Measurements from ENCODE around the gene C22orf31. TPM values are rescaled to one million over a fixed set of nuclear protein-coding genes. Genes with fewer than 3 reads are reported as not detected.
"Not testable (repeated sequence)": the region's sequence is repeated elsewhere in the genome, so short reads cannot be mapped to it uniquely, and the experiment has no call there.

C22orf31 gene
- total RNA-seq, 1 donor from 2014 or later, result not detected

GRCh38 chr22:29065468-29066190 lies 4.0 kb upstream of the C22orf31 start:
- intact Hi-C loops (cut with DNase I), result no loop called here
- DNase-seq (ENCODE audit: missing footprints) (no peak), ATAC-seq (no peak)

- no peak for ATAC-seq
- intact Hi-C loops (cut with DNase I), result no loop called here
- DNase-seq (ENCODE audit: missing footprints), result no peak
Measured at GRCh38 chr22:29062286-29062821, 723 bp upstream of the C22orf31 start.

- ATAC-seq (no peak), DNase-seq (ENCODE audit: missing footprints) (no peak)
- intact Hi-C loops (cut with DNase I), result no loop called here
Measured at GRCh38 chr22:29060931-29061330, 700 bp downstream of the C22orf31 start.

GRCh38 chr22:29060251-29060869 lies 1.3 kb downstream of the C22orf31 start:
- intact Hi-C loops (cut with DNase I), result no loop called here
- no peak for DNase-seq (ENCODE audit: missing footprints)
- ATAC-seq, result no peak

- no peak for DNase-seq (ENCODE audit: missing footprints)
- intact Hi-C loops (cut with DNase I), result no loop called here
- no peak for ATAC-seq
Measured at GRCh38 chr22:29056472-29056871, 5.2 kb downstream of the C22orf31 start.

DNA sequence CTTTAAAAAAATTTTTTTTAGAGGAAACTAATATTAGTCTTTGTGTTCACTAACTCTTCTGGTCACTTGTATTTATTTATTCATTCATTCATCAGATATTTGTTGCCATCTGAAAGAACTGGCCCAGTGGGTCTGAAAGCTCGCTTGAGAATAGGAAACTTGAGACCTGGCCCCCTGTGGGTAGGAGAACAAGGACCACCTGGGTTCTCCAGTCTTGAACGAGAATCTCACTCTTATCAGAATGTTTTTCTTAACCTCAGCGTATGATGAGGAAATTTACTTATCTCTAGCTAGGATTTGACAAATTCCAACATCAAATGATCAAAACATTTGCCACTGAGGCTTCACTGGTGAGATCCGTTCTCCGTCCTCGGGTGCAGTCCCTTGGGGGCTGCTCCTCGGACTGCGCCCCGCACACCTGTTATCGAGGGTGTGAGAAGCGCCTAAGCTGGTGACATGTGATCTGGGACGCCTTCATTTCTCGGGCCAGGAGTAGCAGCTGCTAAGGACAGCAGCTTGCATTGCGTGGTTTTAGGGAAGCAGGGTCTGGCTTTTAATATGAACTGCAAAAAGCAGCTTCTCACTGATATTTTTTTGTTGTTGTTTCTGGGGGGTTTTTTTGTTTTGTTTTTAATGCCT lies 6.3 kb downstream of the C22orf31 start:
- ATAC-seq (no peak), DNase-seq (ENCODE audit: missing footprints) (no peak)
- intact Hi-C loops (cut with DNase I), result no loop called here

GRCh38 chr22:29054251-29054767 lies 7.3 kb downstream of the C22orf31 start:
- intact Hi-C loops (cut with DNase I), result no loop called here
- peak; percentile 20 for ATAC-seq
- no peak for DNase-seq (ENCODE audit: missing footprints)

DNA sequence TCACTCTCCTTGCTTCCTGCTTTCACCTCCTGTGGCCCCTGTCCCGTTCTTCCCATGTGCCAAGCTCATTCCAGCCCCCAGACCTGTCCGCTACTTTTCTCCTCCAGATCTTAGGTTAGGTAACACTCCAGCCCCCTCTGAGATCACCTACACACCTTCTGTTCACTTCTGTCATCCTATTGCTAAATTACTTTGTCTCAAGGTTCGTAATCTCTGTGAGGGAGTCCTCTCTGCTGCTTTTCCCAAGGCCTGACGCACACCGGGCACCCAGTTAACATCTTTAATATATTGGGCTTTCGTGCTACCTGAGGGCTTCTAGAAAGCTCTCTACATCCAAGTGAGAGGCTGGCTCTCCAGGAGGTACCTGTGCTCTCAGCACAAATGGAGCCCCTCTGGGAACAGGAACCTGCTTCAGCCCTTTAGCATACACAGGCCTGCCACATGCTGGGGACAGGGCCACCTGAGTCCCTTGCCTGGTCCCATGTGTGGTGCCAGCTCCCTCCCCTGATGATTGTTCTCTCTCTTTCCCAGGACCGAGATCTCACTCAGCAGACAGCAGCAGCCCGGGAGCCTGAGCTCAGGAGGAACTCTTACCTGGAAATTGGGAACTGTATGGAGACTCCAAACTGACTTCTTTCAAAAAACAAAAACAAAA lies 8.5 kb downstream of the C22orf31 start:
- intact Hi-C loops (cut with DNase I), result no loop called here
- ATAC-seq, result no peak

DNA sequence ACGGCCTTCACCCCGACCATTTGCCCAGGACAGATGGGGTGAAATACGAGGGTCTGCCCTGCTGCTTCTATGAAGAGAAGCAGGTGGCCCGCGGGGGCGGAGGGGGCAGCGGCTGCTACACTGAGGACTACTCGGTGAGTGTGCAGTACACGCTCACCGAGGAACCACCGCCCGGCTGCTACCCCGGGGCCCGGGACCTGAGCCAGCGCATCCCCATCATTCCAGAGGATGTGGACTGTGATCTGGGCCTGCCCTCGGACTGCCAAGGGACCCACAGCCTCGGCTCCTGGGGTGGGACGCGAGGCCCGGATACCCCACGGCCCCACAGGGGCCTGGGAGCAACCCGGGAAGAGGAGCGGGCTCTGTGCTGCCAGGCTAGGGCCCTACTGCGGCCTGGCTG lies 11.2 kb downstream of the C22orf31 start:
- ATAC-seq, result no peak
- intact Hi-C loops (cut with DNase I), result no loop called here
- DNase-seq (ENCODE audit: missing footprints), result no peak

More for the DNA sequence above, 8.5 kb downstream of the C22orf31 start:
- DNase-seq (ENCODE audit: missing footprints), result no peak

DNA sequence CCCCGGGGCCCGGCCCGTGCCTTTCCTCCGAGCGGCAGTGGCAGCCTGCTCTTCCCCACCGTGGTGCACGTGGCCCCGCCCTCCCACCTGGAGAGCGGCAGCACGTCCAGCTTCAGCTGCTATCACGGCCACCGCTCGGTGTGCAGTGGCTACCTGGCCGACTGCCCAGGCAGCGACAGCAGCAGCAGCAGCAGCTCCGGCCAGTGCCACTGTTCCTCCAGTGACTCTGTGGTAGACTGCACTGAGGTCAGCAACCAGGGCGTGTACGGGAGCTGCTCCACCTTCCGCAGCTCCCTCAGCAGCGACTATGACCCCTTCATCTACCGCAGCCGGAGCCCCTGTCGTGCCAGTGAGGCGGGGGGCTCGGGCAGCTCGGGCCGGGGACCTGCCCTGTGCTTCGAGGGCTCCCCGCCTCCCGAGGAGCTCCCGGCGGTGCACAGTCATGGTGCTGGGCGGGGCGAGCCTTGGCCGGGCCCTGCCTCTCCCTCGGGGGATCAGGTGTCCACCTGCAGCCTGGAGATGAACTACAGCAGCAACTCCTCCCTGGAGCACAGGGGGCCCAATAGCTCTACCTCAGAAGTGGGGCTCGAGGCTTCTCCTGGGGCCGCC lies 11.9 kb downstream of the C22orf31 start:
- ATAC-seq (no peak), DNase-seq (ENCODE audit: missing footprints) (no peak)
- intact Hi-C loops (cut with DNase I), result loop anchor here (10.0 kb wide), 1 partner anchor 445 kb away; no protein-coding TSS in a partner anchor

DNA sequence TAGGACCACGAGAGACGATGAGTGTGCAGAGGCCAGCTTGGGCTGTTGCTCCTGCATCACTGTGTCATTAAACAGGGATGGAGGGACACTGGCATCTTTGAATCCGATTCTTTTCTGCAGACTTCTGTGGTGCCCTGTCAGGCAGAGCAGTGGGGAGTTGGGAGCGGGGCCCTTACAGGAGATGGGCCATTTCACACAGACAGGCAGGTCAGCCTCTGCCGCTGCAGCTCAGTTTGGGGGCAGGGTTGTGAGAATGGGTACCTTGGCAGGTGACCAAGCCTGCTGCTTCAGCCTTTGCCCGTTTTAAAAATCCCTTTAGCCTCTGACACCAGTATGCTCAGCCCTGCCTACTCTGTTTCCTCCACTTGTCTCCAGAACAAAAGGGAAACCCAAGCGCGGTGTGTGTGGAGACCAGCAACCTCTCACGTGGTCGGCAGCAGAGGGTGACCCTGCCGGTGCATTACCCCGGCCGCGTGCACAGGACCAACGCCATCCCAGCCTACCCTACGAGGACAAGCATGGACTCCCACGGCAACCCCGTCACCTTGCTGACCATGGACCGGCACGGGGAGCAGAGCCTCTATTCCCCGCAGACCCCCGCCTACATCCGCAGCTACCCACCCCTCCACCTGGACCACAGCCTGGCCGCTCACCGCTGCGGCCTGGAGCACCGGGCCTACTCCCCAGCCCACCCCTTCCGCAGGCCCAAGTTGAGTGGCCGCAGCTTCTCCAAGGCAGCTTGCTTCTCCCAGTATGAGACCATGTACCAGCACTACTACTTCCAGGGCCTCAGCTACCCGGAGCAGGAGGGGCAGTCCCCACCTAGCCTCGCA lies 12.6 kb downstream of the C22orf31 start:
- intact Hi-C loops (cut with DNase I), result loop anchor here (10.0 kb wide), 1 partner anchor 444 kb away; no protein-coding TSS in a partner anchor
- no peak for ATAC-seq
- DNase-seq (ENCODE audit: missing footprints), result no peak

DNA sequence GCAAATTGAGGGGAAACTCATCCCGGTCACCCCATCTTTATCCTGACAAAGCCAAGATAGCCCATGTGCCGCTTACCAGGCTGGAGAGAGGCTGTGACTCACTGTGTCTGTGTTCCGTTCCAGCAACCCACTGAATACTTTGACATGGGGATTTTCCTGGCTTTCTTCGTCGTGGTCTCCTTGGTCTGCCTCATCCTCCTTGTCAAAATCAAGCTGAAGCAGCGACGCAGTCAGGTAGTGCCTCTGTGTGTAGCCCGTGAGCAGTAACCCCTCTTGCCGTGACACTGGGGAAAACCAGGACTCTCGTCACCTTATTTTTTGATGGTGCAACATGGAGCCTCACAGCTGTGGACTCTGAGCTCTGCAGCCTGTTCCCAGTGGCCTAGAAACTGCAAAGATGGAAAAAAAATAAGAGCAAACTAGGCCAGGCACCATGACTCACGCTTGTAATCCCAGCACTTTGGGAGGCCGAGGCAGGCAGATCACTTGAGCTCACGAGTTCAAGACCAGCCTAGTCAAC lies 16.9 kb downstream of the C22orf31 start:
- ATAC-seq (no peak), DNase-seq (ENCODE audit: missing footprints) (no peak)
- intact Hi-C loops (cut with DNase I), result loop anchor here (10.0 kb wide), 1 partner anchor 440 kb away; no protein-coding TSS in a partner anchor

DNA sequence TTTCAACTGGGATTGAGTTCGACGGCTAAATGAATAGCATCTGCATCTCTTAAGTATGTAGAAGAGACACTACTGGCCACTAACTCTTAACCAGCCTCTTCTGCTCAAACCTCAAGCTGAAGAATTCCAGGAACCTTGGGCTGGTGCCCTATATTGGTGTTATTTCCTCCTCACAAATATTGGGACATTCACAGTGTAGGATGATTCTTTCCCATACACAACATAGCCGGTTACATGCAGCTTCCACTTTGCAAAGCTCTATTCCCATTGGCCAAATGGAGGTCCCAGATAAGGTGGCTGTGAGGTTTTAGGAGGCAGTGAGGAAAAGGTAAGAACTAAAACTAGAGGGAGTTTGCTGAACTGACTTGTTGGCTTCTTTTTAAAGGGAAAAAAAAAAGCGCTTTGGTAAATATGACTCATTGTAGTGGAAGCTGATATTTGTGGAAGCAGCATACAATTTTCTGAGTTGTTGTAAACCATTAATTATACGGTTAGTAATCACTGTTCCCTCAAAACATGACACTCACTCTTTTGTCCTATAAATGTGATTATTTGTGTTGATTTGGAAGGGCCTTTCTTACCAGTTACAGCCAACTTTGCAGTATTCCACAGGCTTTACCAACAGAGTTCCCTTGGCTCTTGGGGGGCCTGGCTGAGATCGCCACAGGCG lies 17.6 kb downstream of the C22orf31 start:
- intact Hi-C loops (cut with DNase I), result loop anchor here (10.0 kb wide), 1 partner anchor 439 kb away; no protein-coding TSS in a partner anchor
- DNase-seq (ENCODE audit: missing footprints) (no peak), ATAC-seq (no peak)

GRCh38 chr22:29041408-29041807 lies 20.2 kb downstream of the C22orf31 start:
- ATAC-seq (no peak), DNase-seq (ENCODE audit: missing footprints) (no peak)
- intact Hi-C loops (cut with DNase I), result loop anchor here (10.0 kb wide), 1 partner anchor 437 kb away; no protein-coding TSS in a partner anchor

DNA sequence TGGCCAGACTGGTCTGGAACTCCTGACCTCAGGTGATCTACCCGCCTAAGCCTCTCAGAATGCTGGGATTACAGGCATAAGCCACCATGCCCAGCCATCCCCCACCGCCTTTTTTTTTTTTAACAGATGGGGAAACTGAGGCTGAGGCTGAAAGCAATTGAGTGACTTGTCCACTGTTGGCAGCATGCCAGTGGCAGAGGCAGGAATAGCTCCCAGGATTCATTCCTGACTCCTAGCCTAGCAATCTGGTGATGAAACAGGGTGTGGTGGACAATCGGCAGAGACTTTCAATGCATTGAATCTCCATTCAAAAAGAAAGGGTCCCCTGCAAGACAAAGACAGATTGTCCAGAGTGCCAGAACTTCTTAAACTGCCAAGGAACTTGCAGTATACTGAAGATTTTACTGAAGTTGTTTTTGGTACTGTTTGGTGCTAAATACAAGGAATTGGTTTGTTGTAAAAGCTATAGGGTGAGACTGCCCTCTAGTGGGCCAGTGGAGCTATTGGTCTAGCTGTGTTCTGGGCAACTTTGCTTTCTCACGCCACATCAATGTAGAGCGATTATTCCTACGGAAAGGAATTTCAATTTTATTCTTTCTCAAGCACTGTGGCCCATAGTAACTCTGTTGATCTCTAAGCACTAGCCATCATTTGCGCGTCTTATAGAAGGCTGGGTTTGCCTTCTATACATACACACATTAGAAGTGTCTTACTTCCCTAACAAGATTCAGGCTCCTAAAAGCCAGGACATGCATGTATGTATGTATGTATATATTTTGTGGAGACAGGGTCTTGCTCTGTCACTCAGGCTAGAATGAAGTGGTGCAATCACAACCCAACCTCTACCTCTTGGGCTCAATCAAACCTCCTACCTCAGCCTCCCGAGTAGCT lies 21.0 kb downstream of the C22orf31 start:
- DNase-seq (ENCODE audit: missing footprints) (no peak), ATAC-seq (peak; percentile 83)
- intact Hi-C loops (cut with DNase I), result loop anchor here (1.0 to 10.0 kb wide), 2 partner anchors 185 to 436 kb away; no protein-coding TSS in a partner anchor

GRCh38 chr22:29039684-29040083 lies 21.9 kb downstream of the C22orf31 start:
- not testable (repeated sequence) for ATAC-seq; DNase-seq (ENCODE audit: missing footprints)
- intact Hi-C loops (cut with DNase I), result loop anchor here (1.0 to 10.0 kb wide), 2 partner anchors 184 to 435 kb away; no protein-coding TSS in a partner anchor
